ENCODE data around the gene CRACR2B. TPM values are rescaled to one million over a fixed set of nuclear protein-coding genes. Genes with fewer than 3 reads are reported as not detected.

Gene CRACR2B
- total RNA-seq, 2 experiments from 2014 or later = 0.33 TPM; not detected in 1

DNA sequence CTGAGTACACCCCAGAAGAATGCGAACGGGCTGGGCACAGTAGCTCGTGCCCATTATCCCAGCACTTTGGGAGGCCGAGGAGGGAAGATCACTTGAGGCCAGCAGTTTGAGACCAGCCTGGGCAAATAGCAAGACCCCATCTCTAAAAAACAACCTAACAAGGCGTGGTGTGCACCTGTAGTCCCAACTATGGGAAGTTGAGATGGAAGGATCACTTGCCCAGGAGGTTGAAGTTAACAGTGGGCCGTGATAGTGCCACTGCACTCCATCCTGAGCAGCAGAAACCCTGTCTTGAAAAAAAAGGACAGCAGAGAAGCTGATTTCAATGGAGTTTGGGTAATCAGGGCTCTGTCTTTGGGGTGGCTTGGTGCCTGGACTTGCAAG is 14.7 kb upstream of the CRACR2B start:
- ATAC-seq (ENCODE audit: poor library complexity) (no peak), DNase-seq (no peak)
- ChIA-PET CTCF (no interaction called here), POLR2A (interaction anchor here (0.6 kb wide), 1 partner anchor 11 kb away, joined by 3 read pairs; no protein-coding TSS in a partner anchor)
- Mint-ChIP-seq H3K27me3 (no peaks in the 10 kb centered on the region), H3K4me3 (no peak overlapping the region), H3K9me3 (no peaks in the 10 kb centered on the region), H3K36me3 (ENCODE audit: low read depth) (peaks cover 36% of the 10 kb centered on the region), H3K27ac (no peak overlapping the region), H3K4me1 (ENCODE audit: low read depth) (peaks cover 30% of the 10 kb centered on the region)
- TF ChIP-seq, protein P1, sequence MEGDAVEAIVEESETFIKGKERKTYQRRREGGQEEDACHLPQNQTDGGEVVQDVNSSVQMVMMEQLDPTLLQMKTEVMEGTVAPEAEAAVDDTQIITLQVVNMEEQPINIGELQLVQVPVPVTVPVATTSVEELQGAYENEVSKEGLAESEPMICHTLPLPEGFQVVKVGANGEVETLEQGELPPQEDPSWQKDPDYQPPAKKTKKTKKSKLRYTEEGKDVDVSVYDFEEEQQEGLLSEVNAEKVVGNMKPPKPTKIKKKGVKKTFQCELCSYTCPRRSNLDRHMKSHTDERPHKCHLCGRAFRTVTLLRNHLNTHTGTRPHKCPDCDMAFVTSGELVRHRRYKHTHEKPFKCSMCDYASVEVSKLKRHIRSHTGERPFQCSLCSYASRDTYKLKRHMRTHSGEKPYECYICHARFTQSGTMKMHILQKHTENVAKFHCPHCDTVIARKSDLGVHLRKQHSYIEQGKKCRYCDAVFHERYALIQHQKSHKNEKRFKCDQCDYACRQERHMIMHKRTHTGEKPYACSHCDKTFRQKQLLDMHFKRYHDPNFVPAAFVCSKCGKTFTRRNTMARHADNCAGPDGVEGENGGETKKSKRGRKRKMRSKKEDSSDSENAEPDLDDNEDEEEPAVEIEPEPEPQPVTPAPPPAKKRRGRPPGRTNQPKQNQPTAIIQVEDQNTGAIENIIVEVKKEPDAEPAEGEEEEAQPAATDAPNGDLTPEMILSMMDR (IDR thresholded peaks at IDR 0.05) = no peak
- H3K27ac ChIP-seq (ENCODE audit: low read depth in 1 of 2, low read length in 2 of 2) = no peak overlapping the region
- intact Hi-C loops (cut with DNase I, micrococcal nuclease) = no loop called here
- no peaks in the 10 kb centered on the region for H3K9me3 ChIP-seq (ENCODE audit: control insufficient read depth in 1 of 2, insufficient read depth in 1 of 2, low read length in 2 of 2)
- peaks cover 31% of the 10 kb centered on the region for H3K36me3 ChIP-seq (ENCODE audit: insufficient read depth, low read length)
- H3K27me3 ChIP-seq (ENCODE audit: control insufficient read depth in 1 of 2, insufficient read depth in 2 of 2, low read length in 2 of 2) = no peaks in the 10 kb centered on the region
- peaks cover 33% of the 10 kb centered on the region for H3K4me1 ChIP-seq (ENCODE audit: insufficient read depth, low read length)
- H3K4me3 ChIP-seq (ENCODE audit: low read length) = no peak overlapping the region

DNA sequence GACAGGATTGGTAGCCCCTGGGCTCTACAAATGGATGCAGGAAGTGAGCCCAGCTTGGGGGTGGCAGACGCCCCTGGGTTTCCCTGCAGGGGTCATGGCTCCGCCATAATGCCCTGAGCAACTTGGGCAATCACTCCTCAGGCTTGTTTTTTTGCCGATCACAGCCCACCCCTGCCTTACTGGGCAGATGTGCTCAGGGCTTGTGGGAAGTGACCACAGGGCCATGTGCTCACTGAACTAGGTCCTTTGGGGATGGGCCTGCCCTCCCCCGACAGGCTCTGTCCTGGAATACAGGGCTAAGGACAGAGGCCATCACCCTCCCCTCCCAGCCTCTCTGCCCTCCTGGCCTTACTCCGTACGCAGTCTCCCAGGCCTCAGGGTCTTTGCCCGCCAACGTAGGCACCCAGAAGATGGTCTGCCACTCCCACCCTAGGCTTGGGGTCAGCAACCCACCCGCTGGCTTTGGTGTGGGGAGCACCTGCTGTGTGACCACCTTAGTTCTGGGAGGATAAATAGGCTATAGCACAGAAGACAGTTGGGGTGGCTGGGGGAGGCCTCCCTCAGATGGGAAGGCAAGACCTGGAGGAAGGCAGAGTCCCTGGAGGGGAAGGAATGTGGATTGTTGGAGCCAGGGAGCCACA is 14.1 kb upstream of the CRACR2B start:
- Histone ChIP-seq H3K9me3 (ENCODE audit: control insufficient read depth in 1 of 2, insufficient read depth in 1 of 2, low read length in 2 of 2) (no peaks in the 10 kb centered on the region), H3K27me3 (ENCODE audit: control insufficient read depth in 1 of 2, insufficient read depth in 2 of 2, low read length in 2 of 2) (no peaks in the 10 kb centered on the region), H3K4me3 (ENCODE audit: low read length) (no peak overlapping the region), H3K27ac (ENCODE audit: low read depth in 1 of 2, low read length in 2 of 2) (no peak overlapping the region), H3K4me1 (ENCODE audit: insufficient read depth, low read length) (peaks cover 33% of the 10 kb centered on the region), H3K36me3 (ENCODE audit: insufficient read depth, low read length) (peaks cover 31% of the 10 kb centered on the region)
- H3K4me3 Mint-ChIP-seq = peak overlapping the region; percentile 65
- peaks cover 28% of the 10 kb centered on the region for H3K4me1 Mint-ChIP-seq (ENCODE audit: low read depth)
- ATAC-seq (ENCODE audit: poor library complexity) = no peak
- intact Hi-C loops (cut with DNase I, micrococcal nuclease) = no loop called here
- H3K27ac Mint-ChIP-seq = no peak overlapping the region
- H3K27me3 Mint-ChIP-seq = no peaks in the 10 kb centered on the region
- peaks cover 36% of the 10 kb centered on the region for H3K36me3 Mint-ChIP-seq (ENCODE audit: low read depth)
- no peak for DNase-seq
- no peaks in the 10 kb centered on the region for H3K9me3 Mint-ChIP-seq
- ChIA-PET CTCF (no interaction called here), POLR2A (interaction anchor here (0.6 kb wide), 1 partner anchor 12 kb away, joined by 3 read pairs; no protein-coding TSS in a partner anchor)
- TF ChIP-seq, protein P1 (IDR thresholded peaks at IDR 0.05) = no peak

DNA sequence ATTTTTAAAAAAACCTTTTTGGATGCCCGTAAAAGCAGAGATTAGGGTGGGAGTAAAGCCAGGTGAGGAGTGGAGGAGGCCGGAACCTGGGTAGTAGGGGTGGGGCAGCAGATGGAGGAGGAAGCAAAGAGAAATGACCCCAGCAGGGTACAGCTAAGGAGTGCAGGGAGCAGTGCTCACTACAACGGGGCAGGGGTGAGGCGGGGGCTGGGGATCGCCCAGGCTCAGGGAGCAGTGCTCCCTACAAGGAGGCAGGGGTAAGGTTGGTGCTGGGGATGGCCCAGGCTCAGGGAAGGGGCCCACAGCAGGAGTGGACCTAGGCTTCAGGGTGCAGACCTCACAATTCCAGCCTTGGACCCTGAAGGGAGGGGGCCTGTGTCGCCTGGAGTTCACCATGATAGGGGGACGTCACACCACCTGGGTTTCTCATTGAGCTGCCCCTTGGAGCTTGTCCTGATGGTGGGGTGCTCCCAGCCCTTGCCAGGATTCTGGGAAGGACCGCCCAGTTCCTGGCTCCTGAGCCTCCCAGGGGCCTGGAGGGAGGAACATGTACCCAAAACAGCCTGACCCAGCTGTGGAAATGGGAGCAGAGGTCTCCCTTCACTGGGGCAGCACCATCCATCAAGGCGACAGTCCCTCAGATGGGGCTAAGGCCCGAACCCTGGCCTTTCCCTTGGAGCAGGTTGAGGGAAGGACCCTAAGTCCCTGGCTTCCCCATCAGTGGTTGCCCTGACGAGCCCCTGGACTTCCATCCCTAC is 11.9 kb upstream of the CRACR2B start:
- H3K27me3 ChIP-seq (ENCODE audit: control insufficient read depth in 1 of 2, insufficient read depth in 2 of 2, low read length in 2 of 2) = no peaks in the 10 kb centered on the region
- intact Hi-C loops (cut with DNase I, micrococcal nuclease) = no loop called here
- no peak overlapping the region for H3K27ac Mint-ChIP-seq
- TF ChIP-seq, protein P1 (IDR thresholded peaks at IDR 0.05) = no peak
- ChIA-PET POLR2A (interaction anchor here (1.0 to 1.4 kb wide), 2 partner anchors 9 to 17 kb away, joined by 3 read pairs; partner anchors contain the start of gene CD151), CTCF (interaction anchor here (0.5 kb wide), 1 partner anchor 770 kb away, joined by 3 read pairs; no protein-coding TSS in a partner anchor)
- no peaks in the 10 kb centered on the region for H3K9me3 ChIP-seq (ENCODE audit: control insufficient read depth in 1 of 2, insufficient read depth in 1 of 2, low read length in 2 of 2)
- no peak for ATAC-seq (ENCODE audit: poor library complexity)
- DNase-seq = no peak
- H3K27ac ChIP-seq (ENCODE audit: low read depth in 1 of 2, low read length in 2 of 2) = no peak overlapping the region
- H3K4me1 ChIP-seq (ENCODE audit: insufficient read depth, low read length) = peaks cover 32% of the 10 kb centered on the region
- H3K36me3 Mint-ChIP-seq (ENCODE audit: low read depth) = peaks cover 30% of the 10 kb centered on the region
- H3K36me3 ChIP-seq (ENCODE audit: insufficient read depth, low read length) = peaks cover 31% of the 10 kb centered on the region
- H3K4me3 ChIP-seq (ENCODE audit: low read length) = no peak overlapping the region
- peaks cover 14% of the 10 kb centered on the region for H3K4me1 Mint-ChIP-seq (ENCODE audit: low read depth)
- no peaks in the 10 kb centered on the region for H3K27me3 Mint-ChIP-seq
- H3K9me3 Mint-ChIP-seq = no peaks in the 10 kb centered on the region
- H3K4me3 Mint-ChIP-seq = peak overlapping the region; percentile 15
